Amniotic stem cell (primary cell): Measurements from ENCODE around the gene CFAP299.
"Not testable (repeated sequence)": the region's sequence is repeated elsewhere in the genome, so short reads cannot be mapped to it uniquely, and the experiment has no call there.

Experiments used
- DNase-seq: peaks from one replicate; lab custom pipeline; 2025; lab: John Stamatoyannopoulos, UW

The CFAP299 gene

GRCh38 chr4:80610199-80610598, 274.7 kb downstream of the CFAP299 start:
- no peak for DNase-seq

GRCh38 chr4:80610845-80611677, 275.5 kb downstream of the CFAP299 start:
- no peak for DNase-seq

- DNase-seq = no peak
Measured at GRCh38 chr4:80611678-80611979, 276.1 kb downstream of the CFAP299 start.

- DNase-seq = no peak
Measured at GRCh38 chr4:80613470-80613869, 277.9 kb downstream of the CFAP299 start.

GRCh38 chr4:80614319-80614718, 278.8 kb downstream of the CFAP299 start:
- DNase-seq = no peak

- no peak for DNase-seq
Measured at GRCh38 chr4:80615099-80615498, 279.6 kb downstream of the CFAP299 start.

- no peak for DNase-seq
Measured at GRCh38 chr4:80619070-80619674, 283.6 kb downstream of the CFAP299 start.

GRCh38 chr4:80631861-80632260, 296.3 kb downstream of the CFAP299 start:
- DNase-seq = no peak

GRCh38 chr4:80637190-80637589, 301.7 kb downstream of the CFAP299 start:
- no peak for DNase-seq

GRCh38 chr4:80646061-80646460, 310.5 kb downstream of the CFAP299 start:
- no peak for DNase-seq

GRCh38 chr4:80655662-80656061, 320.1 kb downstream of the CFAP299 start:
- no peak for DNase-seq

- not testable (repeated sequence) for DNase-seq
Measured at GRCh38 chr4:80670118-80670517, 334.6 kb downstream of the CFAP299 start.

GRCh38 chr4:80678413-80678812, 342.9 kb downstream of the CFAP299 start:
- DNase-seq = no peak

GRCh38 chr4:80680934-80681333, 345.4 kb downstream of the CFAP299 start:
- no peak for DNase-seq

GRCh38 chr4:80685214-80685613, 349.7 kb downstream of the CFAP299 start:
- no peak for DNase-seq

GRCh38 chr4:80687736-80688135, 352.2 kb downstream of the CFAP299 start:
- DNase-seq = not testable (repeated sequence)

- no peak for DNase-seq
Measured at GRCh38 chr4:80694171-80694570, 358.6 kb downstream of the CFAP299 start.

- DNase-seq = no peak
Measured at GRCh38 chr4:80705311-80705710, 369.8 kb downstream of the CFAP299 start.

- no peak for DNase-seq
Measured at GRCh38 chr4:80709082-80709869, 373.7 kb downstream of the CFAP299 start.

GRCh38 chr4:80710748-80711451, 375.4 kb downstream of the CFAP299 start:
- no peak for DNase-seq

GRCh38 chr4:80711956-80712355, 376.4 kb downstream of the CFAP299 start:
- no peak for DNase-seq

GRCh38 chr4:80713409-80713808, 377.9 kb downstream of the CFAP299 start:
- DNase-seq = no peak
